ENCODE results near the gene GALNS. TPM values are rescaled to one million over a fixed set of nuclear protein-coding genes. Genes with fewer than 3 reads are reported as not detected.

Gene GALNS
- total and polyA plus RNA-seq, 2 of the 13 experiments (the other 11 are each of a cell fraction or from before 2014, with no cell fraction given), result 9.2 to 9.8 TPM

- peak; percentile 53 for TF ChIP-seq ZNF407 (CRISPR knock-in tag; IDR thresholded peaks at IDR 0.05; ENCODE audit: not compliant biosample characterization)
- no peak for TF ChIP-seq ZNF687 (CRISPR knock-in tag; IDR thresholded peaks at IDR 0.05)
- 0 out of 2 replicates have a peak, but pooled peaks have one; percentile 25 for TF ChIP-seq ZNF274 (CRISPR knock-in tag; IDR thresholded peaks at IDR 0.05)
- peak; percentile 73 for TF ChIP-seq ZNF883 (CRISPR knock-in tag; IDR thresholded peaks at IDR 0.05; ENCODE audit: not compliant biosample characterization)
- TF ChIP-seq ZNF501 (CRISPR knock-in tag; IDR thresholded peaks at IDR 0.05), result 0 out of 2 replicates have a peak, but pooled peaks have one; percentile 22
- TF ChIP-seq KDM2A (CRISPR knock-in tag; IDR thresholded peaks at IDR 0.05; ENCODE audit: borderline replicate concordance, low read depth), result peak; percentile 56; the same call in 1 of the 2 replicates
- TF ChIP-seq NCOA2 (CRISPR knock-in tag; IDR thresholded peaks at IDR 0.05), result no peak
- 0 out of 2 replicates have a peak, but pooled peaks have one; percentile 17 for TF ChIP-seq PAF1 (CRISPR knock-in tag; IDR thresholded peaks at IDR 0.05)
- peak; percentile 94 for TF ChIP-seq AGO1 (IDR thresholded peaks at IDR 0.05; ENCODE audit: low read depth, low read length, poor library complexity, severe bottlenecking)
- TF ChIP-seq CENPT (CRISPR knock-in tag; IDR thresholded peaks at IDR 0.05; ENCODE audit: low read depth), result no peak
- 0 out of 2 replicates have a peak, but pooled peaks have one; percentile 37 for TF ChIP-seq ZNF547 (CRISPR knock-in tag; IDR thresholded peaks at IDR 0.05)
- peak; percentile 70 for TF ChIP-seq IKZF4 (CRISPR knock-in tag; IDR thresholded peaks at IDR 0.05; ENCODE audit: borderline replicate concordance, low read depth, not compliant biosample characterization)
- TF ChIP-seq SMAD1 (CRISPR knock-in tag; IDR thresholded peaks at IDR 0.05; ENCODE audit: borderline replicate concordance, low read depth), result no peak
- peak; percentile 80; the same call in 1 of the 2 replicates for TF ChIP-seq ZNF598 (CRISPR knock-in tag; IDR thresholded peaks at IDR 0.05; ENCODE audit: borderline replicate concordance)
- 0 out of 2 replicates have a peak, but pooled peaks have one; percentile 25 for TF ChIP-seq POLR2AphosphoS2 (IDR thresholded peaks at IDR 0.05; ENCODE audit: low read depth, low read length)
These were observed 50.1 kb downstream of the GALNS start (continued) for GRCh38 chr16:88806491-88807111.
